Gastroesophageal sphincter (tissue), 3 donors: ENCODE measurements around the gene SPRYD7.

ENCODE experiments used
- POLR2AphosphoS5 ChIP-seq: sonication (generic); formaldehyde crosslinking; IDR thresholded peaks from one replicate; pipeline ENCODE4 v1.6.1; 2017; ENCODE audit warnings: antibody characterized with exemption
- TF ChIP-seq, protein P1 (sequence below), 4 experiments: fragments of 200-600 bp in 2 of 4; fragments of 450-650 bp in 2 of 4; sonication (generic) in 1 of 4; IDR thresholded peaks; one replicate each; pipeline ENCODE4 v1.5.1; 2017 to 2019; ENCODE audit warnings: antibody characterized with exemption in 4 of 4, mild to moderate bottlenecking in 2 of 4, moderate library complexity in 2 of 4

- TF ChIP-seq, protein P1, sequence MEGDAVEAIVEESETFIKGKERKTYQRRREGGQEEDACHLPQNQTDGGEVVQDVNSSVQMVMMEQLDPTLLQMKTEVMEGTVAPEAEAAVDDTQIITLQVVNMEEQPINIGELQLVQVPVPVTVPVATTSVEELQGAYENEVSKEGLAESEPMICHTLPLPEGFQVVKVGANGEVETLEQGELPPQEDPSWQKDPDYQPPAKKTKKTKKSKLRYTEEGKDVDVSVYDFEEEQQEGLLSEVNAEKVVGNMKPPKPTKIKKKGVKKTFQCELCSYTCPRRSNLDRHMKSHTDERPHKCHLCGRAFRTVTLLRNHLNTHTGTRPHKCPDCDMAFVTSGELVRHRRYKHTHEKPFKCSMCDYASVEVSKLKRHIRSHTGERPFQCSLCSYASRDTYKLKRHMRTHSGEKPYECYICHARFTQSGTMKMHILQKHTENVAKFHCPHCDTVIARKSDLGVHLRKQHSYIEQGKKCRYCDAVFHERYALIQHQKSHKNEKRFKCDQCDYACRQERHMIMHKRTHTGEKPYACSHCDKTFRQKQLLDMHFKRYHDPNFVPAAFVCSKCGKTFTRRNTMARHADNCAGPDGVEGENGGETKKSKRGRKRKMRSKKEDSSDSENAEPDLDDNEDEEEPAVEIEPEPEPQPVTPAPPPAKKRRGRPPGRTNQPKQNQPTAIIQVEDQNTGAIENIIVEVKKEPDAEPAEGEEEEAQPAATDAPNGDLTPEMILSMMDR (IDR thresholded peaks at IDR 0.05): no peak
- no peak for TF ChIP-seq POLR2AphosphoS5
Measured at GRCh38 chr13:49933511-49933910, 2.6 kb downstream of the SPRYD7 start.
